Upper lobe of left lung (tissue), 6 donors: ENCODE data around the gene ARSH. TPM values are rescaled to one million over a fixed set of nuclear protein-coding genes. Genes with fewer than 3 reads are reported as not detected.
"Not testable (repeated sequence)": the region's sequence is repeated elsewhere in the genome, so short reads cannot be mapped to it uniquely, and the experiment has no call there.

Experiments
- ATAC-seq, 2 donors: fragments of 200-7000 bp; cut with Tn5 transposase; one replicate each; pipeline ENCODE4 v1.9.1; 2022; ENCODE audit warnings: mild to moderate bottlenecking in 2 of 2, moderate library complexity in 2 of 2; ENCODE audit not compliant: low FRiP score in 2 of 2
- DNase-seq, 2 donors: peaks; one replicate each; pipeline ENCODE4 v3.0.0-alpha.2; 2019 to 2020
- H3K27ac ChIP-seq, 4 donors: fragments of 200-600 bp; sonication (generic); one replicate each; pipeline ENCODE4 v1.5.1; 2016 to 2019
- H3K27me3 ChIP-seq, 4 donors: fragments of 200-600 bp; sonication (generic); one replicate each; pipeline ENCODE4 v1.5.1; 2017 to 2019
- H3K36me3 ChIP-seq, 4 donors: fragments of 200-600 bp; sonication (generic); one replicate each; pipeline ENCODE4 v1.5.1; 2016 to 2019
- H3K4me1 ChIP-seq, 4 donors: fragments of 200-600 bp; sonication (generic); one replicate each; pipeline ENCODE4 v1.5.1; 2018 to 2019
- H3K4me3 ChIP-seq, 4 donors: fragments of 200-600 bp; sonication (generic); one replicate each; pipeline ENCODE4 v1.5.1; 2017 to 2019; ENCODE audit warnings: mild to moderate bottlenecking in 2 of 4, moderate library complexity in 1 of 4
- H3K9me3 ChIP-seq, 4 donors: fragments of 200-600 bp; sonication (generic); one replicate each; pipeline ENCODE4 v1.5.1; 2018 to 2019
- EP300 ChIP-seq, 4 donors: sonication (generic); formaldehyde crosslinking; IDR thresholded peaks; one replicate each; pipeline ENCODE4 v1.5.1; 2017; ENCODE audit warnings: antibody characterized with exemption in 4 of 4, control low read depth in 2 of 4
- POLR2A ChIP-seq, 4 donors: fragments of 450-650 bp; IDR thresholded peaks; one replicate each; pipeline ENCODE4 v1.5.1; 2016 to 2017; ENCODE audit warnings: antibody characterized with exemption in 4 of 4, mild to moderate bottlenecking in 2 of 4
- POLR2AphosphoS5 ChIP-seq, 2 donors: sonication (generic); formaldehyde crosslinking; IDR thresholded peaks; one replicate each; pipeline ENCODE4 v1.5.1; 2017; ENCODE audit warnings: antibody characterized with exemption in 2 of 2
- WGBS, 2 donors: methylation state at CpG; one replicate each; pipeline ENCODE4 v1.1.5; 2017 to 2018; 5-methylcytosine and 5-hydroxymethylcytosine counted together
- total RNA-seq, 6 donors: library from RNA; depleted of rRNA in 4 of 6; stranded (reverse); fragments of >200 nt in 4 of 6; gene quantifications; one replicate each; pipeline versions ENCODE4 v1.1.0 to v1.2.1, GENCODE V29; 2016 to 2021
- TF ChIP-seq, protein P1 (sequence below), 6 experiments: fragments of 450-650 bp in 4 of 6; fragments of 200-600 bp in 2 of 6; sonication (generic) in 2 of 6; IDR thresholded peaks; one replicate each; pipeline ENCODE4 v1.5.1; 2016 to 2019; ENCODE audit warnings: antibody characterized with exemption in 6 of 6
- donor health status: DM: no; HTN: no; CAD: no; lungs with moderate emphysema.
- donor health status: DM: no; HTN: yes; CAD: no; lungs with severe emphysema.

The ARSH gene
- total RNA-seq, 6 donors from 2014 or later, result not detected

DNA sequence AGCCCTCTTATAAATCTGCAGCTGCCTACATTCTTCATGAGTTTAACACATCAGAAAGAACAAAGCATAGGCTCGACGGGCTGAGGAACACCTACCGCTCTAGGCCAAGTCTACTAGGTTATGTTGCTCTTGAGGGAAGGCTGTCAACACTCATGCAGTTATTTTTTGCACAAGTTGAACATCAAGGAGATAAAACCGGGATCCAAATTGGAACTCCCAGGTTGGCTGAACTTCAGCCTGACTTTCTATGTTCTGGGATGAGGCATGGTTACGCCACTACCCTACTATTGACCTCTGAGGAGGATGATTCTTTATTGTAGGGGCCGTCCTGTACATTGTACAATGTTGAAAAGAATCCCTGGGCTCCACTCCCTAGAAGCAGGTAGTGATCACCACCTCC is 37.3 kb upstream of the ARSH start:
- Histone ChIP-seq H3K36me3 (no peaks in the 10 kb centered on the region), H3K27ac (no peak overlapping the region), H3K27me3 (no peaks in the 10 kb centered on the region), H3K4me1 (no peaks in the 10 kb centered on the region), H3K4me3 (no peak overlapping the region), H3K9me3 (no peaks in the 10 kb centered on the region)
- DNase-seq, result no peak
- 84 to 91% methylated on average over 5 to 6 of the region's 6 CpGs for WGBS, 2 donors
- TF ChIP-seq POLR2A (IDR thresholded peaks at IDR 0.05) (no peak), EP300 (IDR thresholded peaks at IDR 0.05) (no peak), POLR2AphosphoS5 (IDR thresholded peaks at IDR 0.05) (no peak)
- TF ChIP-seq, protein P1, sequence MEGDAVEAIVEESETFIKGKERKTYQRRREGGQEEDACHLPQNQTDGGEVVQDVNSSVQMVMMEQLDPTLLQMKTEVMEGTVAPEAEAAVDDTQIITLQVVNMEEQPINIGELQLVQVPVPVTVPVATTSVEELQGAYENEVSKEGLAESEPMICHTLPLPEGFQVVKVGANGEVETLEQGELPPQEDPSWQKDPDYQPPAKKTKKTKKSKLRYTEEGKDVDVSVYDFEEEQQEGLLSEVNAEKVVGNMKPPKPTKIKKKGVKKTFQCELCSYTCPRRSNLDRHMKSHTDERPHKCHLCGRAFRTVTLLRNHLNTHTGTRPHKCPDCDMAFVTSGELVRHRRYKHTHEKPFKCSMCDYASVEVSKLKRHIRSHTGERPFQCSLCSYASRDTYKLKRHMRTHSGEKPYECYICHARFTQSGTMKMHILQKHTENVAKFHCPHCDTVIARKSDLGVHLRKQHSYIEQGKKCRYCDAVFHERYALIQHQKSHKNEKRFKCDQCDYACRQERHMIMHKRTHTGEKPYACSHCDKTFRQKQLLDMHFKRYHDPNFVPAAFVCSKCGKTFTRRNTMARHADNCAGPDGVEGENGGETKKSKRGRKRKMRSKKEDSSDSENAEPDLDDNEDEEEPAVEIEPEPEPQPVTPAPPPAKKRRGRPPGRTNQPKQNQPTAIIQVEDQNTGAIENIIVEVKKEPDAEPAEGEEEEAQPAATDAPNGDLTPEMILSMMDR (IDR thresholded peaks at IDR 0.05), result no peak
- no peak for ATAC-seq

DNA sequence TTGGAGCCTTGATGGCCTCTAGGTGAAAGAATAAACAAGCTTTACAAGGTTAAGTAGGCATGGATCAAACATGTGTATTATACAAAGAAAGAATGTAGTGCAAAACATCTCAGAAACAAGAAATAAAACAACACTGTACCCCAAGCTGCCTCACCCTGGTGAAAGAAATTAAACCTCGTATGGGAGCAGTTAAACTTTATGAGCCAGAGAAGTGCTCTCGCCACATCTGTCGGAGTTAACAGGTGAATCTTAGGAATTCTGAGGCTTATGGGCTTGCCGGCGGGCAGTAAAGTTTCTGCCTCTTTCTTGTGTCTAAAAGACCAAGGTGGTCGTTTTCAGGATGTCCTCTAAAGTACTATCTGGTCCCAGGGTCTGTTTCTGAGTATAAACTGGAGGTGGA is 34.0 kb upstream of the ARSH start:
- Histone ChIP-seq H3K4me1 (no peaks in the 10 kb centered on the region), H3K4me3 (no peak overlapping the region), H3K27ac (no peak overlapping the region), H3K27me3 (no peaks in the 10 kb centered on the region), H3K36me3 (no peaks in the 10 kb centered on the region), H3K9me3 (no peaks in the 10 kb centered on the region)
- WGBS, 2 donors, result 85 to 91% methylated on average over 6 of the region's 6 CpGs
- TF ChIP-seq POLR2AphosphoS5 (IDR thresholded peaks at IDR 0.05) (no peak), EP300 (IDR thresholded peaks at IDR 0.05) (no peak), POLR2A (IDR thresholded peaks at IDR 0.05) (no peak)
- TF ChIP-seq, protein P1 (IDR thresholded peaks at IDR 0.05), result no peak
- no peak for DNase-seq
- no peak for ATAC-seq

DNA sequence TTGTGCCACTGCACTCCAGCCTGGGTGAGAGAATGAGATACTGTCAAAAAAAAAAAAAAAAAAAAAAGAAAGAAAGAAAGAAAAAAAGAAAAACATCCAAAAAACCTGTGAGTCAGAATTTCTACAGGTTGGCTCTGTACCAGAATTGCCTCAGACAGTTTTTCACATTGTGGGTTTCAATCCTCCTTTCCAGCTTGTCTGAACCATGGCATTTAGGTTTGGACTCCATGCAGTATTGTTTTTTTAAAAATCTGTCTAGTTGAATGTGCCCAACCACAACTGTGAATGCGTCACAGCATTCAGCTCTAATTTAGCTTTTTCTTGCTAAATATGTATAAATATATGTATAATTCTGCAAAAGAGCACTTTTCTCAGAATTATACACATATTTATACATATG is 31.4 kb upstream of the ARSH start:
- WGBS, 2 donors, result 76 to 85% methylated on average over 1 of the region's 1 CpG
- no peaks in the 10 kb centered on the region for H3K27me3 ChIP-seq
- TF ChIP-seq, protein P1 (IDR thresholded peaks at IDR 0.05), result no peak
- TF ChIP-seq POLR2AphosphoS5 (IDR thresholded peaks at IDR 0.05), result no peak
- DNase-seq (no peak), ATAC-seq (no peak)
- no peak overlapping the region for H3K27ac ChIP-seq
- H3K9me3 ChIP-seq, result no peaks in the 10 kb centered on the region
- no peaks in the 10 kb centered on the region for H3K36me3 ChIP-seq
- H3K4me1 ChIP-seq, result no peaks in the 10 kb centered on the region
- no peak overlapping the region for H3K4me3 ChIP-seq

DNA sequence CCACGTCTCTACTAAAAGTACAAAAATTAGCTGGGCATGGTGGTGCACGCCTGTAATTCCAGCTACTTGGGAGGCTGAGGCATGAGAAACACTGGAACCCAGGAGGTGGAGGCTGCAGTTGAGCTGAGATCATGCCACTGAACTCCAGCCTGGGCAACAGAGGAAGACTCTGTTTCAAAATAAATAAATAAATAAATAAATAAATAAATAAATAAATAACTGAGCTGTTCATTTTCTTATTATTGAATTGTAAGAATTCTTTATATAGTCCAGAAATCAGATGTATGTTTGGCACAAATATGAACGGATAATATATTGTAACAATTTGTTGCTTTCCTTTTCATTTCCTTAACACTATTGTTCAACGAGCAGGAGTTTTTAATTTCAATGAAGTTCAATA is 27.7 kb upstream of the ARSH start:
- WGBS, 2 donors, result 83 to 89% methylated on average over 3 to 4 of the region's 4 CpGs
- H3K27me3 ChIP-seq, H3K27ac ChIP-seq, DNase-seq, H3K9me3 ChIP-seq, ATAC-seq, H3K4me1 ChIP-seq, H3K4me3 ChIP-seq, H3K36me3 ChIP-seq: not testable (repeated sequence)

DNA sequence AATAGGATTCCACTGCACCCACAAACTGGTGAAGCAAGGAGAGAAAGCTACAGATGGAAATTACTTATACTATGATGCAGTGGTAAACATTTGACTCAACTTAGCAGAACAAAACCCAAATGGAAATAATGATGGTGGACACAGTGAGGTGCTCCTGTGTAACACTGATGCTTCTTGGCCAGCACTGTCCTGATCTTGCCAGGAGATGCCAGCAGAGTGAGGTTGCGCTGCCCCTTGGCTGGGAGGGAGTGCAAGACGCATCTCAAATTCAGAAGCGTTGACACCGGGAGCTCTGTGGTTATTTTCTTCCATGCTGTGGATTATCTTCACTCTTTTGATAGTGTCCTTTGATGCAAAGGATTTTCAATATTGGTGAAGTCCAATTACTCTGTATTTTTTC is 22.0 kb upstream of the ARSH start:
- Histone ChIP-seq H3K36me3 (no peaks in the 10 kb centered on the region), H3K4me3 (no peak overlapping the region), H3K27me3 (no peaks in the 10 kb centered on the region), H3K27ac (no peak overlapping the region), H3K9me3 (no peaks in the 10 kb centered on the region), H3K4me1 (no peaks in the 10 kb centered on the region)
- 75% methylated on average over 4 of the region's 4 CpGs; no CpG with 5 or more reads in 1 of the 2 donors for WGBS, 2 donors
- TF ChIP-seq, protein P1 (IDR thresholded peaks at IDR 0.05), result no peak
- TF ChIP-seq EP300 (IDR thresholded peaks at IDR 0.05) (no peak), POLR2AphosphoS5 (IDR thresholded peaks at IDR 0.05) (no peak), POLR2A (IDR thresholded peaks at IDR 0.05) (no peak)
- ATAC-seq (no peak), DNase-seq (no peak)
